Keratinocyte (primary cell): ENCODE results near the gene C18orf32. TPM values are rescaled to one million over a fixed set of nuclear protein-coding genes. Genes with fewer than 3 reads are reported as not detected.
A peak's percentile ranks its signal among the peaks of the same experiment; 100 is the strongest.

Experiments
- DNase-seq: peaks from one replicate; pipeline ENCODE4 v3.0.0-alpha.2; 2011; ENCODE audit warnings: low read depth, missing footprints, low spot score
- FAIRE-seq: peaks from 2 replicates; lab custom pipeline; 2011; peaks lifted over from hg19 to GRCh38; lab: Jason Lieb, UNC
- H2AFZ ChIP-seq: 2 replicates; pipeline ENCODE4 v1.6.0; 2012; ENCODE audit warnings: low read length, control low read depth, inconsistent platforms; ENCODE audit not compliant: control insufficient read depth
- H3K27ac ChIP-seq: 2 replicates; pipeline ENCODE4 v1.5.1; 2011; ENCODE audit warnings: low read length; ENCODE audit not compliant: control insufficient read depth, insufficient read depth
- H3K27me3 ChIP-seq: 3 replicates; pipeline ENCODE4 v1.6.0; 2011; ENCODE audit warnings: low read length; ENCODE audit not compliant: control insufficient read depth, insufficient read depth; ENCODE audit errors: extremely low read depth
- H3K36me3 ChIP-seq, 2 experiments: 2 replicates in 1 of 2; 3 replicates in 1 of 2; pipeline ENCODE4 v1.5.1; 2011; ENCODE audit warnings: low read length in 2 of 2, mild to moderate bottlenecking in 1 of 2; ENCODE audit not compliant: control insufficient read depth in 2 of 2, insufficient read depth in 2 of 2; ENCODE audit errors: extremely low read depth in 1 of 2
- H3K4me1 ChIP-seq: 3 replicates; pipeline ENCODE4 v1.5.1; 2011; ENCODE audit warnings: low read length; ENCODE audit not compliant: control insufficient read depth, insufficient read depth; ENCODE audit errors: extremely low read depth
- H3K4me2 ChIP-seq: 3 replicates; pipeline ENCODE4 v1.6.0; 2011; ENCODE audit warnings: low read depth, low read length; ENCODE audit not compliant: control insufficient read depth, insufficient read depth; ENCODE audit errors: extremely low read depth
- H3K4me3 ChIP-seq, 3 experiments: fragments of 200-600 bp in 1 of 3; sonication (generic) in 1 of 3; 2 replicates in 2 of 3; 3 replicates in 1 of 3; pipeline ENCODE4 v1.5.1; 2011 to 2016; ENCODE audit warnings: low read length in 3 of 3, mild to moderate bottlenecking in 3 of 3, control low read depth in 2 of 3, inconsistent platforms in 1 of 3, low read depth in 1 of 3, mixed read lengths in 1 of 3, mixed run types in 1 of 3, moderate library complexity in 1 of 3; ENCODE audit not compliant: control insufficient read depth in 2 of 3, insufficient read depth in 2 of 3; ENCODE audit errors: extremely low read depth in 1 of 3
- H3K79me2 ChIP-seq: 2 replicates; pipeline ENCODE4 v1.6.0; 2012; ENCODE audit warnings: low read length; ENCODE audit not compliant: control insufficient read depth, insufficient read depth
- H3K9ac ChIP-seq: 3 replicates; pipeline ENCODE4 v1.6.0; 2011; ENCODE audit warnings: low read length; ENCODE audit not compliant: control insufficient read depth, insufficient read depth; ENCODE audit errors: extremely low read depth
- H3K9me1 ChIP-seq: 3 replicates; pipeline ENCODE4 v1.6.0; 2011; ENCODE audit warnings: low read length; ENCODE audit not compliant: control insufficient read depth, insufficient read depth; ENCODE audit errors: extremely low read depth
- H3K9me3 ChIP-seq: 2 replicates; pipeline ENCODE4 v1.5.1; 2012; ENCODE audit warnings: low read depth, low read length; ENCODE audit not compliant: control insufficient read depth
- H4K20me1 ChIP-seq: 3 replicates; pipeline ENCODE4 v1.6.0; 2011; ENCODE audit warnings: low read length; ENCODE audit not compliant: control insufficient read depth, insufficient read depth; ENCODE audit errors: extremely low read depth
- CTCF ChIP-seq, 3 experiments: IDR thresholded peaks in 1 of 3; conservative IDR thresholded peaks in 1 of 3; optimal IDR thresholded peaks in 1 of 3; 2 replicates in 2 of 3; 3 replicates in 1 of 3; pipeline versions ENCODE3 to v1.5.1; 2011; ENCODE audit warnings: low read length in 3 of 3, mild to moderate bottlenecking in 3 of 3, moderate library complexity in 2 of 3, control low read depth in 1 of 3, inconsistent platforms in 1 of 3; ENCODE audit not compliant: insufficient read depth in 2 of 3; ENCODE audit errors: extremely low read depth in 1 of 3
- EZH2 ChIP-seq: IDR thresholded peaks from one replicate; pipeline ENCODE4 v1.6.1; 2012; ENCODE audit warnings: inconsistent platforms, mild to moderate bottlenecking, low read length, moderate library complexity
- dilution Hi-C: fragments of 300-500 bp; cut with MboI; formaldehyde crosslinking; loops from one replicate; pipeline ENCODE4 v1.7.0; 2020; ENCODE audit warnings: low sequenced_read_pairs; ENCODE audit not compliant: extremely low pct_ligation_motif_present
- polyA plus RNA-seq, 5 experiments: library from polyadenylated mRNA; depleted of rRNA in 3 of 5; stranded (reverse) in 3 of 5; stranded (forward) in 1 of 5; unstranded in 1 of 5; fragments of >200 nt; gene quantifications; 1 replicate in 1 of 5; 2 replicates in 3 of 5; 3 replicates in 1 of 5; pipeline versions ENCODE4 v1.2.1 to v1.2.3, GENCODE V29; 2011 to 2012; ENCODE audit warnings: missing spikeins in 2 of 5, low read depth in 1 of 5, low replicate concordance in 1 of 5

Gene C18orf32
- polyA plus RNA-seq, 1 donor (not counting 4 experiments of a cell fraction or from before 2014, with no cell fraction given), result 35.7 TPM

DNA sequence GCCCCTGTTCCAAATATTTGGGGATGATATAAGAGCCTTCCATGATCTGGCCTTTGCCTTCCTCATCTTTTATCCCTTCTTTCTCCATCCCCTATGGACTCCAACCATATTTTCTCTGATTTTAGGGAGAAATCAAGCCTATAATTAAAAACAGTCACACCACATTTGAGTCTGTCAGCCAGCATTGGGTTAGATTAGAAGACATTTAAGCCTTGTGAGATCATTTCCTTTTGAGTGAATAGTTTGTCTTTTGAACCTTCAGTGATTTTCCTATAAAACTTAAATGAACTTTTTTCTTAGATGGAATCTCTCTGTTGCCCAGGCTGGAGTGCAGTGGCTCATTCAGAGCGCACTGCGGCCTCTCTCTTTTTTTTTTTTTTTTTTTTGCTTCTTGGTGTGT, 7.6 kb upstream of the C18orf32 start:
- no peak overlapping the region for H3K27ac ChIP-seq
- H2AFZ ChIP-seq, result no peak overlapping the region
- H3K4me3 ChIP-seq, result no peak overlapping the region
- no peaks in the 10 kb centered on the region for H3K9me3 ChIP-seq
- FAIRE-seq, result no peak
- peaks cover 7% of the 10 kb centered on the region for H3K4me1 ChIP-seq
- dilution Hi-C loops, result no loop called here
- peaks cover 8 to 17% of the 10 kb centered on the region in 2 experiments for H3K36me3 ChIP-seq
- no peak overlapping the region for H3K9ac ChIP-seq
- no peak for DNase-seq
- no peak overlapping the region for H3K4me2 ChIP-seq
- H3K9me1 ChIP-seq, result no peaks in the 10 kb centered on the region
- H3K79me2 ChIP-seq, result peaks cover 26% of the 10 kb centered on the region
- no peaks in the 10 kb centered on the region for H4K20me1 ChIP-seq
- H3K27me3 ChIP-seq, result no peaks in the 10 kb centered on the region
- no peak for TF ChIP-seq CTCF (optimal IDR thresholded peaks at IDR 0.05 in 1 of 3, IDR thresholded peaks at IDR 0.05 in 1 of 3, conservative IDR thresholded peaks at IDR 0.05 in 1 of 3; ENCODE audit: extremely low read depth in 1 of 3, insufficient read depth in 2 of 3, low read length in 3 of 3)

DNA sequence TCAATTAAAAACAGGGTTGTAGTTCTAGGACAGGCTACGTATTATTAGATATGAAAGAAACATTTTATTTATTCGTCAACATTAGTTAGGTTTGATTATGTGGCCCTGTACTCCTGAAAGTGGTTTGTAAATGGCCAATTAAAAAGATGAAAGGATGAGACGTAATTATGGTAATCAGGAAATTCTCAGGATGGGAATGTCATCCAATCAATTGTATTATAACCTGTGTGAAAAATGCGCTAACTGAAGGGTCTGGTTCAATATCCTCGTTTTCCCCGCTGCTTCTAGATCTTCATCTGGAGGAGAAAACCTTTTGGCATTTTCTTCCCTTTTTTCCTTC, 5.6 kb upstream of the C18orf32 start:
- H3K9me3 ChIP-seq, result no peaks in the 10 kb centered on the region
- peaks cover 16% of the 10 kb centered on the region for H3K4me1 ChIP-seq
- dilution Hi-C loops, result no loop called here
- H3K4me3 ChIP-seq, result no peak overlapping the region
- peaks cover 15 to 20% of the 10 kb centered on the region in 2 experiments for H3K36me3 ChIP-seq
- DNase-seq (no peak), FAIRE-seq (no peak)
- no peaks in the 10 kb centered on the region for H4K20me1 ChIP-seq
- H3K79me2 ChIP-seq, result peaks cover 29% of the 10 kb centered on the region
- TF ChIP-seq CTCF (optimal IDR thresholded peaks at IDR 0.05 in 1 of 3, IDR thresholded peaks at IDR 0.05 in 1 of 3, conservative IDR thresholded peaks at IDR 0.05 in 1 of 3; ENCODE audit: extremely low read depth in 1 of 3, insufficient read depth in 2 of 3, low read length in 3 of 3), result no peak
- TF ChIP-seq EZH2, result no peak
- H3K27me3 ChIP-seq, result no peaks in the 10 kb centered on the region
- H3K4me2 ChIP-seq, result peak overlapping the region; percentile 6
- H2AFZ ChIP-seq, result peak overlapping the region; percentile 3
- H3K9ac ChIP-seq, result no peak overlapping the region
- H3K9me1 ChIP-seq, result no peaks in the 10 kb centered on the region
- no peak overlapping the region for H3K27ac ChIP-seq
